ENCODE data around the gene CNTNAP1.
"Not testable (repeated sequence)": the region's sequence is repeated elsewhere in the genome, so short reads cannot be mapped to it uniquely, and the experiment has no call there.

Gene CNTNAP1

DNA sequence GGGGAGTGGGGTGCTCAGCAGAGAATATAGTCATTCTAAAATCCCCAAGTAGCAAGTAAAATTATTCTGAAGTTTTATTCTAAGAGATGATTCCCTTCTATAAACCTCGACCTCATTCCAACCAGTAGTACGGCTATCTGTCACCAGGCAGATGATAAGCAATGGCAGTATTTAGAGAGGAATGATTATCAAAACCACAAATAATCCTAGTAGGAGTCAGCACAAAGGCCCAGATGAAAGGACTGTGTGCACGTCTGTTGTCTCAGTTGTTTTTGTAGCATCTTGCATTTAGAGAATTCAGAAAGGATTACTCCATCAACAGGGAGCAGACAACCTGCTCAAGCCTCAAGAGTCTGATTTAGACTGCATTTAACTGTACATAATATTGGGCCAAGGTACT is 41.3 kb downstream of the CNTNAP1 start:
- TF ChIP-seq, protein P1, sequence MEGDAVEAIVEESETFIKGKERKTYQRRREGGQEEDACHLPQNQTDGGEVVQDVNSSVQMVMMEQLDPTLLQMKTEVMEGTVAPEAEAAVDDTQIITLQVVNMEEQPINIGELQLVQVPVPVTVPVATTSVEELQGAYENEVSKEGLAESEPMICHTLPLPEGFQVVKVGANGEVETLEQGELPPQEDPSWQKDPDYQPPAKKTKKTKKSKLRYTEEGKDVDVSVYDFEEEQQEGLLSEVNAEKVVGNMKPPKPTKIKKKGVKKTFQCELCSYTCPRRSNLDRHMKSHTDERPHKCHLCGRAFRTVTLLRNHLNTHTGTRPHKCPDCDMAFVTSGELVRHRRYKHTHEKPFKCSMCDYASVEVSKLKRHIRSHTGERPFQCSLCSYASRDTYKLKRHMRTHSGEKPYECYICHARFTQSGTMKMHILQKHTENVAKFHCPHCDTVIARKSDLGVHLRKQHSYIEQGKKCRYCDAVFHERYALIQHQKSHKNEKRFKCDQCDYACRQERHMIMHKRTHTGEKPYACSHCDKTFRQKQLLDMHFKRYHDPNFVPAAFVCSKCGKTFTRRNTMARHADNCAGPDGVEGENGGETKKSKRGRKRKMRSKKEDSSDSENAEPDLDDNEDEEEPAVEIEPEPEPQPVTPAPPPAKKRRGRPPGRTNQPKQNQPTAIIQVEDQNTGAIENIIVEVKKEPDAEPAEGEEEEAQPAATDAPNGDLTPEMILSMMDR (conservative IDR thresholded peaks at IDR 0.05; ENCODE audit: low read depth, low read length): no peak
- no peak overlapping the region for H3K4me2 ChIP-seq
- peaks cover 4% of the 10 kb centered on the region; the same call in 1 of the 2 replicates for H3K79me2 ChIP-seq (ENCODE audit: insufficient read depth, low read depth)
- peaks cover 11% of the 10 kb centered on the region for H3K4me1 ChIP-seq (ENCODE audit: low read depth, poor library complexity, severe bottlenecking)
- peaks cover 15% of the 10 kb centered on the region; the same call in 1 of the 2 replicates for H3K36me3 ChIP-seq (ENCODE audit: insufficient read depth)
- H3K27me3 ChIP-seq (ENCODE audit: insufficient read depth, low read depth): no peaks in the 10 kb centered on the region
- no peak overlapping the region for H3K9ac ChIP-seq
- H4K20me1 ChIP-seq (ENCODE audit: insufficient read depth): no peaks in the 10 kb centered on the region
- H2AFZ ChIP-seq (ENCODE audit: low read depth): no peak overlapping the region
- no peak overlapping the region for H3K27ac ChIP-seq
- no peak overlapping the region for H3K4me3 ChIP-seq (IDR thresholded peaks at IDR 0.05; ENCODE audit: insufficient read depth, low read depth, low read length)

DNA sequence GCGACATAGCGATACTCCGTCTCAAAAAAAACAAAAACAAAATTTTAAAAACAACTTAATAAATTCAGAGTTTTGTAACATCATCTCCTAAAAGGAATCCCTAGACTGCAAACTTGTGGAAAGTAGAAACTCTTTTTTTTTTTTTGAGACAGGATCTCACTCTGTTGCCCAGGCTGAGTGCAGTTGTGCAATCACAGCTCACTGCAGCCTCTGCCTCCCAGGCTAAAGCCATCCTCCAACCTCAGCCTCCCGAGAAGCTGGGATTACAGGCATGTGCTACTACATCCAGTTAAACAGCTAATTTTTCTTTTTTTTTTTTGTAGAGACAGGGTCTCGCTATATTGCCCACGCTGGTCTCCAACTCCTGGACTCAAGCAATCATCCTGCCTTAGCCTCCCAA is 42.8 kb downstream of the CNTNAP1 start:
- Histone ChIP-seq H4K20me1 (ENCODE audit: insufficient read depth) (no peaks in the 10 kb centered on the region), H3K4me2 (no peak overlapping the region), H3K27me3 (ENCODE audit: insufficient read depth, low read depth) (no peaks in the 10 kb centered on the region), H3K4me3 (IDR thresholded peaks at IDR 0.05; ENCODE audit: insufficient read depth, low read depth, low read length) (no peak overlapping the region), H3K9ac (no peak overlapping the region), H3K79me2 (ENCODE audit: insufficient read depth, low read depth) (peaks cover 2% of the 10 kb centered on the region; the same call in 1 of the 2 replicates), H3K36me3 (ENCODE audit: insufficient read depth) (0 out of 2 replicates have a peak, but pooled peaks cover 10% of the 10 kb centered on the region), H3K27ac (no peak overlapping the region), H2AFZ (ENCODE audit: low read depth) (no peak overlapping the region), H3K4me1 (ENCODE audit: low read depth, poor library complexity, severe bottlenecking) (peaks cover 11% of the 10 kb centered on the region)
- TF ChIP-seq, protein P1 (conservative IDR thresholded peaks at IDR 0.05; ENCODE audit: low read depth, low read length): no peak

DNA sequence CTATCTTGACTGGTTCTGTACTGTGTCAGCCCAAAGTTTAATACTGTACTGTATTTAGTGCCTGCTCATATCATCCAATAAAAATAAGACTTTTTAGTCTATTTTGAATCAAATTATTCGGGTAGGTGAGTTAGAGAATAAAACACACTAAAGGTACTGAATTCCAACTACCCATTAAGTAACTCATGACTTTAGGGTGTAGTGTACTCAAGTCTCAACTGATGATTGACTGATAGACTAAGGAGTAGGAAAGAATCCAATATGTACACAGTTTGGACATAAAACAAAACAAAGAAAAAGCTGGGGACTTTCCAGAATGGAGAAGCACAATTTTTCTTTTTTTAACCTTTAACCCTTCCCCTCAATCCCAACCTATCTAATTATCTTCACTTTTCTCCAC is 58.4 kb downstream of the CNTNAP1 start:
- no peak overlapping the region for H2AFZ ChIP-seq (ENCODE audit: low read depth)
- H3K27ac ChIP-seq: no peak overlapping the region
- H3K36me3 ChIP-seq (ENCODE audit: insufficient read depth): no peaks in the 10 kb centered on the region
- no peaks in the 10 kb centered on the region for H4K20me1 ChIP-seq (ENCODE audit: insufficient read depth)
- peaks cover 48% of the 10 kb centered on the region for H3K4me1 ChIP-seq (ENCODE audit: low read depth, poor library complexity, severe bottlenecking)
- H3K9ac ChIP-seq: no peak overlapping the region
- H3K79me2 ChIP-seq (ENCODE audit: insufficient read depth, low read depth): peaks cover 51% of the 10 kb centered on the region
- H3K4me3 ChIP-seq (IDR thresholded peaks at IDR 0.05; ENCODE audit: insufficient read depth, low read depth, low read length): no peak overlapping the region
- no peaks in the 10 kb centered on the region for H3K27me3 ChIP-seq (ENCODE audit: insufficient read depth, low read depth)
- TF ChIP-seq, protein P1 (conservative IDR thresholded peaks at IDR 0.05; ENCODE audit: low read depth, low read length): no peak
- peak overlapping the region; percentile 6; the same call in 1 of the 2 replicates for H3K4me2 ChIP-seq

DNA sequence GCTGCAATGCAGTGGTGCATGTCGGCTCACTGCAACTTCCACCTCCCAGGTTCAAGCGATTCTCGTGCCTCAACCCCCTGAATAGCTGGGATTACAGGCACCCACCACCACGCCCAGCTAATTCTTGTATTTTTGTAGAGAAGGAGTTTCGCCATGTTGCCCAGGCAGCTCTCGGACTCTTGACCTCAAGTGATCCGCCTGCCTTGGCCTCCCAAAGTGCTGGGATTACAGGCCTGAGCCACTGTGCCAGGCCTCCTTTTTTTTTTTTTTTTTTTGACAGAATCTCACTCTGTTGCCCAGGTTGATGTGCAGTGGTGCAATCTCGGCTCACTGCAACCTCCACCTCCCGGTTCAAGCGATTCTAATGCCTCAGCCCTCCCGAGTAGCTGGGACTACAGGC is 60.6 kb downstream of the CNTNAP1 start:
- not testable (repeated sequence) for H2AFZ ChIP-seq (ENCODE audit: low read depth); H3K4me3 ChIP-seq (IDR thresholded peaks at IDR 0.05; ENCODE audit: insufficient read depth, low read depth, low read length); H3K27ac ChIP-seq; H3K9ac ChIP-seq; H3K36me3 ChIP-seq (ENCODE audit: insufficient read depth); H3K27me3 ChIP-seq (ENCODE audit: insufficient read depth, low read depth); H4K20me1 ChIP-seq (ENCODE audit: insufficient read depth)
- Histone ChIP-seq H3K4me2 (peak overlapping the region; percentile 60; the same call in 1 of the 2 replicates), H3K79me2 (ENCODE audit: insufficient read depth, low read depth) (peaks cover 36% of the 10 kb centered on the region), H3K4me1 (ENCODE audit: low read depth, poor library complexity, severe bottlenecking) (peaks cover 33% of the 10 kb centered on the region)

DNA sequence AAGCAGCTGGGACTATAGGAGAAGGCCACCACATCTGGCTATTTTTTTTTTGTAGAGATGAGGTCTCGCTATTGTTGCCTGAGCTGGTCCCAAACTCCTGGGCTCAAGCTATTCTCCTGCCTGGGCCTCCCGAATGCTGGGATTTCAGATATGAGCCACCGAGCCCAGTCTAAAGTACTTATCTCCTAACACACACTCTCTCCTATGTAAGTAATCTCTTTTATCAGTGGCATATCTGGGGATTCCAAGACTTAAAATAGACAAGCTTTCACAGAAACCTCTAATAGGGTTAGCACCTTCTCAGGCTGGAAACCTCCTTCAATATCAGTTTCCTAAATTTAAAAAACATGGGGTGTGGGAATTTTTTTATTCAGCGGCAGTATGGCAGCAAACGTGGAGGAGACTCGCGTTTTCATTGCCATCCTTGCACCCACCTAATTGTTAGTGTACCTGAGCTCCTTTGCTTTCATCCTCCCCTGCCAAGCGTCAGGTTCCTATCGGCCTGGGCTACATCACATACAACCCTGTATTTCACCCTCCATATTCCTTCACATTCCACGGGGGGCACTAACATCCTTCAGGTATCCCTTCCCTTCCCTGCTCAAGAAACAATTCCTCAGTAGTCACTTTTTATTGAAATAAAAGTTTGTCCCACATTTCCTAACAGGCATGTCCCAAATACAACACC is 61.4 kb downstream of the CNTNAP1 start:
- peak overlapping the region; percentile 90 for H2AFZ ChIP-seq (ENCODE audit: low read depth)
- H3K4me3 ChIP-seq (IDR thresholded peaks at IDR 0.05; ENCODE audit: insufficient read depth, low read depth, low read length): no peak overlapping the region
- H3K27ac ChIP-seq: peak overlapping the region; percentile 71
- TF ChIP-seq, protein P1 (conservative IDR thresholded peaks at IDR 0.05; ENCODE audit: low read depth, low read length): peak; percentile 34; the same call in 1 of the 2 replicates
- peaks cover 33% of the 10 kb centered on the region for H3K4me1 ChIP-seq (ENCODE audit: low read depth, poor library complexity, severe bottlenecking)
- H3K4me2 ChIP-seq: peak overlapping the region; percentile 60
- H3K27me3 ChIP-seq (ENCODE audit: insufficient read depth, low read depth): no peaks in the 10 kb centered on the region; the same call in 1 of the 2 replicates
- peaks cover 36% of the 10 kb centered on the region for H3K79me2 ChIP-seq (ENCODE audit: insufficient read depth, low read depth)
- H4K20me1 ChIP-seq (ENCODE audit: insufficient read depth): no peaks in the 10 kb centered on the region
- H3K36me3 ChIP-seq (ENCODE audit: insufficient read depth): no peaks in the 10 kb centered on the region
- H3K9ac ChIP-seq: peak overlapping the region; percentile 69; the same call in 1 of the 2 replicates

Data from KMS-11 (cell line).